H9 (cell line): ENCODE results near the gene RAB3IP. TPM values are rescaled to one million over a fixed set of nuclear protein-coding genes. Genes with fewer than 3 reads are reported as not detected.

Experiments
- DNase-seq: peaks from one replicate; pipeline ENCODE4 v3.0.0-alpha.2; 2017
- H2AFZ ChIP-seq: one replicate; pipeline ENCODE4 v1.6.1; 2013; ENCODE audit warnings: mild to moderate bottlenecking, low read length, control low read depth, moderate library complexity
- H2AK5ac ChIP-seq: 2 replicates; pipeline ENCODE4 v1.6.1; 2013; ENCODE audit warnings: low read length, control low read depth, mixed read lengths; ENCODE audit not compliant: insufficient read length
- H2BK120ac ChIP-seq: one replicate; pipeline ENCODE4 v1.6.1; 2013; ENCODE audit warnings: low read depth, mild to moderate bottlenecking, low read length, control low read depth, inconsistent platforms; ENCODE audit not compliant: poor library complexity, severe bottlenecking
- H2BK12ac ChIP-seq: 2 replicates; pipeline ENCODE4 v1.6.1; 2013; ENCODE audit warnings: low read length, control low read depth, mixed read lengths, low read depth; ENCODE audit not compliant: insufficient read length
- H2BK15ac ChIP-seq: 2 replicates; pipeline ENCODE4 v1.6.1; 2013; ENCODE audit warnings: low read depth, low read length, control low read depth
- H2BK20ac ChIP-seq: one replicate; pipeline ENCODE4 v1.6.1; 2013; ENCODE audit warnings: low read depth, mild to moderate bottlenecking, low read length, control low read depth, inconsistent platforms; ENCODE audit not compliant: poor library complexity, severe bottlenecking
- H2BK5ac ChIP-seq: 2 replicates; pipeline ENCODE4 v1.6.1; 2013; ENCODE audit warnings: low read length, control low read depth, mixed read lengths; ENCODE audit not compliant: insufficient read length
- H3K14ac ChIP-seq: 2 replicates; pipeline ENCODE4 v1.6.1; 2013; ENCODE audit warnings: low read length, control low read depth; ENCODE audit not compliant: insufficient read depth
- H3K18ac ChIP-seq: 2 replicates; pipeline ENCODE4 v1.6.1; 2013; ENCODE audit warnings: low read depth, mild to moderate bottlenecking, mixed read lengths, low read length, control low read depth; ENCODE audit not compliant: insufficient read length
- H3K23ac ChIP-seq: 2 replicates; pipeline ENCODE4 v1.6.1; 2013; ENCODE audit warnings: low read length, control low read depth, mixed read lengths, low read depth; ENCODE audit not compliant: insufficient read length
- H3K23me2 ChIP-seq: 2 replicates; pipeline ENCODE4 v1.6.1; 2013; ENCODE audit warnings: low read depth, mild to moderate bottlenecking, mixed read lengths, low read length, control low read depth; ENCODE audit not compliant: insufficient read length, poor library complexity, severe bottlenecking
- H3K27ac ChIP-seq: 2 replicates; pipeline ENCODE4 v1.5.1; 2013; ENCODE audit warnings: low read length, control low read depth, mixed read lengths, low read depth; ENCODE audit not compliant: insufficient read length
- H3K27me3 ChIP-seq: 2 replicates; pipeline ENCODE4 v1.6.1; 2013; ENCODE audit warnings: low read length, control low read depth, inconsistent platforms; ENCODE audit not compliant: insufficient read depth
- H3K4ac ChIP-seq: 2 replicates; pipeline ENCODE4 v1.6.1; 2013; ENCODE audit warnings: low read depth, mild to moderate bottlenecking, control low read depth, inconsistent platforms, low read length, moderate library complexity
- H3K4me1 ChIP-seq: 2 replicates; pipeline ENCODE4 v1.6.1; 2013; ENCODE audit warnings: low read length, control low read depth, inconsistent platforms; ENCODE audit not compliant: insufficient read depth
- H3K4me2 ChIP-seq: 2 replicates; pipeline ENCODE4 v1.6.1; 2013; ENCODE audit warnings: low read length, control low read depth, mixed read lengths; ENCODE audit not compliant: insufficient read length, insufficient read depth
- H3K56ac ChIP-seq: 2 replicates; pipeline ENCODE4 v1.6.1; 2013; ENCODE audit warnings: low read depth, mild to moderate bottlenecking, mixed read lengths, low read length, control low read depth; ENCODE audit not compliant: insufficient read length
- H3K79me1 ChIP-seq: 2 replicates; pipeline ENCODE4 v1.6.1; 2013; ENCODE audit warnings: low read depth, mild to moderate bottlenecking, moderate library complexity, low read length, control low read depth, inconsistent platforms; ENCODE audit not compliant: insufficient read depth, poor library complexity, severe bottlenecking
- H3K79me2 ChIP-seq: 2 replicates; pipeline ENCODE4 v1.6.1; 2013; ENCODE audit warnings: low read length, control low read depth, inconsistent platforms; ENCODE audit not compliant: insufficient read depth
- H3K9ac ChIP-seq: 2 replicates; pipeline ENCODE4 v1.6.1; 2013; ENCODE audit warnings: low read length, control low read depth, mixed read lengths; ENCODE audit not compliant: insufficient read length; ENCODE audit errors: extremely low read depth
- H3K9me3 ChIP-seq: one replicate; pipeline ENCODE4 v1.6.1; 2013; ENCODE audit warnings: low read depth, low read length, inconsistent platforms; ENCODE audit not compliant: control insufficient read depth
- H3T11ph ChIP-seq: one replicate; pipeline ENCODE4 v1.6.1; 2013; ENCODE audit warnings: mild to moderate bottlenecking, low read length, control low read depth, inconsistent platforms
- H4K20me1 ChIP-seq: one replicate; pipeline ENCODE4 v1.6.1; 2013; ENCODE audit not compliant: control insufficient read depth, insufficient read length, insufficient read depth
- H4K5ac ChIP-seq: 2 replicates; pipeline ENCODE4 v1.6.1; 2013; ENCODE audit warnings: low read depth, mild to moderate bottlenecking, mixed read lengths, low read length, control low read depth; ENCODE audit not compliant: insufficient read length
- H4K8ac ChIP-seq: replicated peaks from 2 replicates; pipeline ENCODE4 v1.6.1; 2013; ENCODE audit warnings: low read length, control low read depth, mixed read lengths, low read depth; ENCODE audit not compliant: insufficient read length
- H4K91ac ChIP-seq: 2 replicates; pipeline ENCODE4 v1.6.1; 2013; ENCODE audit warnings: low read depth, mild to moderate bottlenecking, moderate library complexity, mixed read lengths, low read length, control low read depth; ENCODE audit not compliant: insufficient read length
- H3K27ac Mint-ChIP-seq, 3 experiments: 2 replicates in 2 of 3; 3 replicates in 1 of 3; pipeline ENCODE4 v1.8.0; 2020 to 2021; ENCODE audit warnings: mixed read lengths in 3 of 3, mild to moderate bottlenecking in 1 of 3, moderate library complexity in 1 of 3
- H3K27me3 Mint-ChIP-seq: 2 replicates; pipeline ENCODE4 v1.8.0; 2021; ENCODE audit warnings: low read depth, mild to moderate bottlenecking, moderate library complexity, mixed read lengths
- H3K36me3 Mint-ChIP-seq, 3 experiments: 2 replicates in 2 of 3; 3 replicates in 1 of 3; pipeline ENCODE4 v1.8.0; 2020 to 2021; ENCODE audit warnings: low read depth in 3 of 3, mixed read lengths in 3 of 3; ENCODE audit not compliant: insufficient read depth in 1 of 3
- H3K4me1 Mint-ChIP-seq, 2 experiments: 2 replicates each; pipeline ENCODE4 v1.8.0; 2020; ENCODE audit warnings: mixed read lengths in 2 of 2
- H3K4me3 Mint-ChIP-seq, 2 experiments: 2 replicates in 1 of 2; 3 replicates in 1 of 2; pipeline ENCODE4 v1.8.0; 2020 to 2021; ENCODE audit warnings: mild to moderate bottlenecking in 2 of 2, mixed read lengths in 2 of 2, moderate library complexity in 1 of 2
- H3K9me3 Mint-ChIP-seq, 2 experiments: 2 replicates in 1 of 2; 3 replicates in 1 of 2; pipeline ENCODE4 v1.8.0; 2020; ENCODE audit warnings: mild to moderate bottlenecking in 2 of 2, mixed read lengths in 2 of 2, moderate library complexity in 1 of 2
- WGBS: extraction: QIAGEN DNeasy Blood & Tissue Kit; methylation state at CpG from one replicate; pipeline ENCODE4 v1.1.7; 2013; ENCODE audit warnings: missing lambda C conversion rate, low lambda C conversion rate, mixed read lengths; ENCODE audit not compliant: insufficient read length; ENCODE audit errors: extremely low coverage; 5-methylcytosine and 5-hydroxymethylcytosine counted together
- total RNA-seq: library from RNA; stranded (reverse); gene quantifications from 2 replicates; pipeline ENCODE4 v1.2.1, GENCODE V29; 2021
- TF ChIP-seq, protein P1 (sequence below): fragments of 200-600 bp; sonication (generic); conservative IDR thresholded peaks from 3 replicates; pipeline ENCODE4 v1.8.0; 2021; ENCODE audit warnings: antibody characterized with exemption, mild to moderate bottlenecking

Gene RAB3IP
- total RNA-seq, 1 experiment from 2014 or later = 45.5 TPM

GRCh38 chr12:69835081-69835480 is 96.4 kb downstream of the RAB3IP start:
- Histone ChIP-seq H3K79me1 (no peaks in the 10 kb centered on the region), H3K9me3 (no peaks in the 10 kb centered on the region), H2BK5ac (no peak overlapping the region), H3K9ac (no peak overlapping the region), H3K56ac (no peak overlapping the region), H4K5ac (no peak overlapping the region), H2AK5ac (no peak overlapping the region), H2AFZ (no peak overlapping the region), H3K4ac (no peak overlapping the region), H2BK15ac (no peak overlapping the region), H3K23ac (no peak overlapping the region), H2BK20ac (no peak overlapping the region), H3K4me1 (no peaks in the 10 kb centered on the region), H3K27me3 (no peaks in the 10 kb centered on the region), H3T11ph (no peak overlapping the region), H4K91ac (no peak overlapping the region), H4K20me1 (no peaks in the 10 kb centered on the region), H2BK120ac (no peak overlapping the region), H4K8ac (no peak overlapping the region), H3K79me2 (no peaks in the 10 kb centered on the region), H3K18ac (no peak overlapping the region), H2BK12ac (no peak overlapping the region), H3K4me2 (no peak overlapping the region), H3K14ac (no peak overlapping the region), H3K23me2 (no peaks in the 10 kb centered on the region), H3K27ac (no peak overlapping the region)
- WGBS = no CpG with 5 or more reads among the region's 3 CpGs
- H3K27me3 Mint-ChIP-seq = no peaks in the 10 kb centered on the region; the same call in 1 of the 2 replicates
- H3K4me3 Mint-ChIP-seq = no peak overlapping the region
- H3K4me1 Mint-ChIP-seq = peaks cover 3% of the 10 kb centered on the region in 2 experiments; a peak in 3 of 4 replicates
- no peak overlapping the region for H3K27ac Mint-ChIP-seq
- H3K9me3 Mint-ChIP-seq = no peaks in the 10 kb centered on the region; a peak in 1 of 5 replicates
- DNase-seq = no peak
- no peaks in the 10 kb centered on the region for H3K36me3 Mint-ChIP-seq
- TF ChIP-seq, protein P1, sequence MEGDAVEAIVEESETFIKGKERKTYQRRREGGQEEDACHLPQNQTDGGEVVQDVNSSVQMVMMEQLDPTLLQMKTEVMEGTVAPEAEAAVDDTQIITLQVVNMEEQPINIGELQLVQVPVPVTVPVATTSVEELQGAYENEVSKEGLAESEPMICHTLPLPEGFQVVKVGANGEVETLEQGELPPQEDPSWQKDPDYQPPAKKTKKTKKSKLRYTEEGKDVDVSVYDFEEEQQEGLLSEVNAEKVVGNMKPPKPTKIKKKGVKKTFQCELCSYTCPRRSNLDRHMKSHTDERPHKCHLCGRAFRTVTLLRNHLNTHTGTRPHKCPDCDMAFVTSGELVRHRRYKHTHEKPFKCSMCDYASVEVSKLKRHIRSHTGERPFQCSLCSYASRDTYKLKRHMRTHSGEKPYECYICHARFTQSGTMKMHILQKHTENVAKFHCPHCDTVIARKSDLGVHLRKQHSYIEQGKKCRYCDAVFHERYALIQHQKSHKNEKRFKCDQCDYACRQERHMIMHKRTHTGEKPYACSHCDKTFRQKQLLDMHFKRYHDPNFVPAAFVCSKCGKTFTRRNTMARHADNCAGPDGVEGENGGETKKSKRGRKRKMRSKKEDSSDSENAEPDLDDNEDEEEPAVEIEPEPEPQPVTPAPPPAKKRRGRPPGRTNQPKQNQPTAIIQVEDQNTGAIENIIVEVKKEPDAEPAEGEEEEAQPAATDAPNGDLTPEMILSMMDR = no peak
